Measurements from ENCODE around the gene DUOXA2.

- TF ChIP-seq CTCF (IDR thresholded peaks at IDR 0.05), result no peak
- no peak for TF ChIP-seq POLR2AphosphoS5 (IDR thresholded peaks at IDR 0.05; ENCODE audit: low read depth, low read length)
Observed at GRCh38 chr15:45089712-45090373, 24.3 kb upstream of the DUOXA2 start.

All from Panc1 (cell line).